HepG2 (cell line): ENCODE results near the gene MSI2. TPM values are rescaled to one million over a fixed set of nuclear protein-coding genes. Genes with fewer than 3 reads are reported as not detected.

ENCODE experiments used
- ARHGAP35 ChIP-seq: sonication (generic); formaldehyde crosslinking; IDR thresholded peaks from 2 replicates; pipeline ENCODE4 v1.9.0; 2022; ENCODE audit warnings: mild to moderate bottlenecking, inconsistent platforms, moderate library complexity, missing genetic modification reagents, borderline replicate concordance
- BHLHE40 ChIP-seq: IDR thresholded peaks from 2 replicates; pipeline ENCODE4 v1.6.1; 2011; ENCODE audit warnings: low read length, improper control_type of control experiment
- E2F2 ChIP-seq: sonication (generic); formaldehyde crosslinking; IDR thresholded peaks from 2 replicates; pipeline ENCODE4 v1.4.0; 2020; ENCODE audit warnings: missing genetic modification reagents, borderline replicate concordance
- GPN1 ChIP-seq: sonication (generic); formaldehyde crosslinking; IDR thresholded peaks from 2 replicates; pipeline ENCODE4 v1.5.1; 2020; ENCODE audit warnings: missing genetic modification reagents, borderline replicate concordance
- HIC2 ChIP-seq: sonication (generic); formaldehyde crosslinking; IDR thresholded peaks from 2 replicates; pipeline ENCODE4 v1.9.0; 2022; ENCODE audit warnings: low read depth, missing genetic modification reagents
- HNF1B ChIP-seq: sonication (generic); formaldehyde crosslinking; IDR thresholded peaks from 2 replicates; pipeline ENCODE4 v1.5.1; 2020; ENCODE audit warnings: mild to moderate bottlenecking, moderate library complexity, missing genetic modification reagents
- HOXA9 ChIP-seq: sonication (generic); formaldehyde crosslinking; IDR thresholded peaks from 2 replicates; pipeline ENCODE4 v1.8.1; 2022; ENCODE audit warnings: missing genetic modification reagents, mild to moderate bottlenecking, moderate library complexity, borderline replicate concordance
- IKZF5 ChIP-seq: IDR thresholded peaks from 2 replicates; pipeline ENCODE4 v1.6.1; 2018; ENCODE audit warnings: missing genetic modification reagents, mild to moderate bottlenecking, missing compliant biosample characterization
- NFE2L2 ChIP-seq: fragments of 150-350 bp; IDR thresholded peaks from 2 replicates; pipeline ENCODE4 v1.6.1; 2014; ENCODE audit warnings: low read length
- NR2C2 ChIP-seq: sonication (generic); formaldehyde crosslinking; IDR thresholded peaks from 2 replicates; pipeline ENCODE4 v1.4.0; 2020; ENCODE audit warnings: missing genetic modification reagents, mild to moderate bottlenecking, moderate library complexity, borderline replicate concordance
- PHF8 ChIP-seq: sonication (generic); formaldehyde crosslinking; IDR thresholded peaks from 2 replicates; pipeline ENCODE4 v1.5.0; 2020; ENCODE audit warnings: missing genetic modification reagents
- PRPF4 ChIP-seq: fragments of 200-400 bp; formaldehyde crosslinking; IDR thresholded peaks from 2 replicates; pipeline ENCODE4 v1.6.1; 2016; ENCODE audit warnings: low read length, low read depth; ENCODE audit not compliant: poor library complexity, severe bottlenecking
- ZNF124 ChIP-seq: sonication (generic); formaldehyde crosslinking; IDR thresholded peaks from 2 replicates; pipeline ENCODE4 v1.4.0; 2020; ENCODE audit warnings: missing genetic modification reagents
- ZNF24 ChIP-seq: fragments of 450-650 bp; IDR thresholded peaks from 2 replicates; pipeline ENCODE4 v1.6.1; 2017; ENCODE audit warnings: antibody characterized with exemption, mild to moderate bottlenecking
- ZNF609 ChIP-seq: sonication (generic); formaldehyde crosslinking; IDR thresholded peaks from 2 replicates; pipeline ENCODE4 v1.4.0; 2020; ENCODE audit warnings: mild to moderate bottlenecking, missing genetic modification reagents, borderline replicate concordance
- ZNF616 ChIP-seq: sonication (generic); formaldehyde crosslinking; IDR thresholded peaks from 2 replicates; pipeline ENCODE4 v1.5.0; 2020; ENCODE audit warnings: low read depth, mild to moderate bottlenecking, missing genetic modification reagents
- ZNF639 ChIP-seq: conservative IDR thresholded peaks from 2 replicates; pipeline ENCODE4 v1.6.1; 2018; ENCODE audit warnings: missing genetic modification reagents
- ZNF816 ChIP-seq: sonication (generic); formaldehyde crosslinking; IDR thresholded peaks from 2 replicates; pipeline ENCODE4 v1.8.0; 2022; ENCODE audit warnings: missing genetic modification reagents, mild to moderate bottlenecking, borderline replicate concordance
- polyA plus RNA-seq, 8 experiments: library from polyadenylated mRNA; depleted of rRNA in 3 of 8; stranded (reverse) in 7 of 8; unstranded in 1 of 8; fragments of >200 nt; fragmentation: Illumina TruSeq in 4 of 8; extraction: Trizol in 4 of 8; gene quantifications; 2 replicates each; pipeline versions ENCODE4 v1.2.1 to v1.2.3, GENCODE V29; 2011 to 2016; ENCODE audit warnings: low read depth in 4 of 8, missing spikeins in 1 of 8, mixed read lengths in 1 of 8; ENCODE audit not compliant: insufficient read depth in 1 of 8
- total RNA-seq, 5 experiments: library from RNA; depleted of rRNA; stranded (reverse); fragments of >200 nt; fragmentation: Illumina TruSeq; extraction: Trizol; gene quantifications; 2 replicates each; pipeline ENCODE4 v1.2.3, GENCODE V29; 2016; ENCODE audit warnings: low read depth in 1 of 5

Gene MSI2
- total and polyA plus RNA-seq, 2 of the 13 experiments (the other 11 are each of a cell fraction or from before 2014, with no cell fraction given) = 77.5 to 78.4 TPM

GRCh38 chr17:57243171-57243622 is 13.1 kb upstream of the MSI2 start (continued):
- TF ChIP-seq HNF1B (CRISPR knock-in tag) = peak; percentile 92
- no peak for TF ChIP-seq HOXA9 (CRISPR knock-in tag)
- TF ChIP-seq ZNF616 (CRISPR knock-in tag) = no peak
- TF ChIP-seq IKZF5 = peak; percentile 86
- TF ChIP-seq PRPF4 = no peak
- no peak for TF ChIP-seq ZNF124 (CRISPR knock-in tag)
- peak; percentile 15; the same call in 1 of the 2 replicates for TF ChIP-seq ZNF639 (CRISPR knock-in tag)
- TF ChIP-seq ZNF24 = 0 out of 2 replicates have a peak, but pooled peaks have one; percentile 53
- no peak for TF ChIP-seq ZNF609
- no peak for TF ChIP-seq BHLHE40
- TF ChIP-seq NFE2L2 = peak; percentile 18; the same call in 1 of the 2 replicates
- no peak for TF ChIP-seq ZNF816 (CRISPR knock-in tag)
- TF ChIP-seq GPN1 (CRISPR knock-in tag) = no peak
- TF ChIP-seq ARHGAP35 (CRISPR knock-in tag) = no peak
- no peak for TF ChIP-seq HIC2 (CRISPR knock-in tag)
- no peak for TF ChIP-seq NR2C2 (CRISPR knock-in tag)
- no peak for TF ChIP-seq E2F2 (CRISPR knock-in tag)
- TF ChIP-seq PHF8 = no peak
